HEK293 (cell line): ENCODE results near the gene PFN3.

Experiments used
- KLF9 ChIP-seq: fragments of 450-650 bp; formaldehyde crosslinking; IDR thresholded peaks from 2 replicates; pipeline ENCODE4 v1.5.1; 2016; ENCODE audit warnings: missing biosample characterization, missing genetic modification characterization, low read depth
- OSR2 ChIP-seq: fragments of 450-650 bp; formaldehyde crosslinking; IDR thresholded peaks from 2 replicates; pipeline ENCODE4 v1.5.1; 2016; ENCODE audit warnings: missing biosample characterization, missing genetic modification characterization
- SP7 ChIP-seq: fragments of 450-650 bp; formaldehyde crosslinking; IDR thresholded peaks from 2 replicates; pipeline ENCODE4 v1.5.1; 2016; ENCODE audit warnings: missing biosample characterization, missing genetic modification characterization
- ZFHX2 ChIP-seq: fragments of 450-650 bp; formaldehyde crosslinking; conservative IDR thresholded peaks from 2 replicates; pipeline ENCODE4 v1.5.1; 2016; ENCODE audit warnings: missing biosample characterization, missing genetic modification characterization
- ZFP69B ChIP-seq: fragments of 450-650 bp; formaldehyde crosslinking; IDR thresholded peaks from 2 replicates; pipeline ENCODE4 v1.5.1; 2016; ENCODE audit warnings: missing biosample characterization, missing genetic modification characterization
- ZNF140 ChIP-seq: fragments of 450-650 bp; formaldehyde crosslinking; IDR thresholded peaks from 2 replicates; pipeline ENCODE4 v1.5.1; 2016; ENCODE audit warnings: missing biosample characterization, missing genetic modification characterization
- ZNF23 ChIP-seq: fragments of 450-650 bp; formaldehyde crosslinking; IDR thresholded peaks from 2 replicates; pipeline ENCODE4 v1.5.1; 2016; ENCODE audit warnings: missing biosample characterization, missing genetic modification characterization, borderline replicate concordance
- ZNF423 ChIP-seq: fragments of 450-650 bp; formaldehyde crosslinking; IDR thresholded peaks from 2 replicates; pipeline ENCODE4 v1.5.1; 2016; ENCODE audit warnings: missing biosample characterization, missing genetic modification characterization
- ZNF426 ChIP-seq: fragments of 450-650 bp; formaldehyde crosslinking; IDR thresholded peaks from 2 replicates; pipeline ENCODE4 v1.5.1; 2017; ENCODE audit warnings: missing biosample characterization, missing genetic modification characterization, mild to moderate bottlenecking, inconsistent platforms, moderate library complexity
- ZNF521 ChIP-seq: fragments of 450-650 bp; formaldehyde crosslinking; IDR thresholded peaks from 2 replicates; pipeline ENCODE4 v1.5.1; 2017; ENCODE audit warnings: missing biosample characterization, mild to moderate bottlenecking, missing genetic modification characterization
- ZNF558 ChIP-seq: fragments of 450-650 bp; formaldehyde crosslinking; IDR thresholded peaks from 2 replicates; pipeline ENCODE4 v1.5.1; 2016; ENCODE audit warnings: missing biosample characterization, missing genetic modification characterization
- ZNF561 ChIP-seq: fragments of 450-650 bp; IDR thresholded peaks from 2 replicates; pipeline ENCODE4 v1.5.1; 2018; ENCODE audit warnings: missing biosample characterization, missing genetic modification characterization, borderline replicate concordance
- ZNF585B ChIP-seq: fragments of 450-650 bp; formaldehyde crosslinking; IDR thresholded peaks from 2 replicates; pipeline ENCODE4 v1.5.1; 2016; ENCODE audit warnings: missing biosample characterization, missing genetic modification characterization
- ZNF596 ChIP-seq: fragments of 450-650 bp; IDR thresholded peaks from 2 replicates; pipeline ENCODE4 v1.5.0; 2018; ENCODE audit warnings: missing biosample characterization, mild to moderate bottlenecking, missing genetic modification characterization, moderate library complexity
- ZNF777 ChIP-seq: fragments of 450-650 bp; formaldehyde crosslinking; IDR thresholded peaks from 2 replicates; pipeline ENCODE4 v1.5.1; 2017; ENCODE audit warnings: missing biosample characterization, missing genetic modification characterization, borderline replicate concordance
- ZNF843 ChIP-seq: fragments of 450-650 bp; formaldehyde crosslinking; IDR thresholded peaks from 2 replicates; pipeline ENCODE4 v1.5.1; 2016; ENCODE audit warnings: missing biosample characterization, missing genetic modification characterization
- TF ChIP-seq, protein P1 (sequence below): fragments of 450-650 bp; formaldehyde crosslinking; IDR thresholded peaks from 2 replicates; pipeline ENCODE4 v1.5.1; 2016; ENCODE audit warnings: missing biosample characterization, missing genetic modification characterization, borderline replicate concordance
- TF ChIP-seq, protein P2 (sequence below): fragments of 450-650 bp; formaldehyde crosslinking; conservative IDR thresholded peaks from 2 replicates; pipeline ENCODE4 v1.5.1; 2016; ENCODE audit warnings: low read depth, missing biosample characterization, missing genetic modification characterization
- TF ChIP-seq, protein P3 (sequence below): fragments of 450-650 bp; formaldehyde crosslinking; IDR thresholded peaks from 2 replicates; pipeline ENCODE4 v1.5.1; 2016; ENCODE audit warnings: missing biosample characterization, missing genetic modification characterization
- TF ChIP-seq, protein P4 (sequence below): fragments of 450-650 bp; formaldehyde crosslinking; IDR thresholded peaks from 2 replicates; pipeline ENCODE4 v1.5.1; 2016; ENCODE audit warnings: missing biosample characterization, missing genetic modification characterization, low read depth
- TF ChIP-seq, protein P5 (sequence below): fragments of 450-650 bp; formaldehyde crosslinking; IDR thresholded peaks from 2 replicates; pipeline ENCODE4 v1.5.1; 2016; ENCODE audit warnings: missing biosample characterization, missing genetic modification characterization
- TF ChIP-seq, protein P6 (sequence below): fragments of 450-650 bp; formaldehyde crosslinking; IDR thresholded peaks from 2 replicates; pipeline ENCODE4 v1.5.1; 2017; ENCODE audit warnings: missing biosample characterization, missing genetic modification characterization
- TF ChIP-seq, protein P7 (sequence below): fragments of 450-650 bp; formaldehyde crosslinking; IDR thresholded peaks from 2 replicates; pipeline ENCODE4 v1.5.1; 2016; ENCODE audit warnings: missing biosample characterization, missing genetic modification characterization

The PFN3 gene

DNA sequence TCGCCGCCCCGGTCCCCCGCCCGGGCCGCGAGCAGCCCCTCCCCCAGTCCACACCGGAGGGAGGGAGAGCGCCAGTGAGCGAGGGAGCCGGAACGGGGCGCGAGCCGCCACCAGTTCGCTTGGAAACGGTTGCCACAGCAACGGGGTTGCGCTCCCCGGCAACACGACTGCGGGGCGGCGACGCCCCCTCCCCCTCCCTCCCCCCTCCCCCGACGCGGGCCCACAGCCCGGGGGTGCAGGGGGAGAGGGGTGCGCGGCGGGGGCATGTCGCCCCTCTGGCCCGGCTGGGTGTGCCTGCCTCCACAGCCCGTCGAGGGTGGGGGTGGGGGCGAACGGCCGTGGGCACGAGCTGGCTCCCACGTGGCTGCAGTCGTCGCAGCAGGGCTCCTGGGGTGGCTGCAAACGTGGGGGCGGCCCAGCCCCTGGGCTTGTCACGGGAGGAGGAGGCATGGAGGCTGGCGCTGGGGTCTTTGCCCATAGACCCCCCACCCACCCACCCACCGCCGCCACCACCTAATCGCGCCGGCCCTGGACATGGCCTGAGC is 46.7 kb upstream of the PFN3 start (continued):
- TF ChIP-seq ZFP69B (tag by site-specific recombination) (peak; percentile 47), ZNF561 (tag by site-specific recombination) (0 out of 2 replicates have a peak, but pooled peaks have one; percentile 6), SP7 (tag by site-specific recombination) (no peak), ZNF585B (tag by site-specific recombination) (no peak), ZNF777 (tag by site-specific recombination) (peak; percentile 41; the same call in 1 of the 2 replicates), ZNF558 (tag by site-specific recombination) (no peak), ZNF596 (tag by site-specific recombination) (0 out of 2 replicates have a peak, but pooled peaks have one; percentile 3), KLF9 (tag by site-specific recombination) (peak; percentile 46; the same call in 1 of the 2 replicates), ZNF423 (tag by site-specific recombination) (no peak), ZNF843 (tag by site-specific recombination) (no peak), ZNF140 (tag by site-specific recombination) (no peak), ZFHX2 (peak; percentile 97), OSR2 (tag by site-specific recombination) (no peak), ZNF23 (tag by site-specific recombination) (no peak), ZNF521 (tag by site-specific recombination) (no peak), ZNF426 (tag by site-specific recombination) (no peak)
- TF ChIP-seq, protein P1, sequence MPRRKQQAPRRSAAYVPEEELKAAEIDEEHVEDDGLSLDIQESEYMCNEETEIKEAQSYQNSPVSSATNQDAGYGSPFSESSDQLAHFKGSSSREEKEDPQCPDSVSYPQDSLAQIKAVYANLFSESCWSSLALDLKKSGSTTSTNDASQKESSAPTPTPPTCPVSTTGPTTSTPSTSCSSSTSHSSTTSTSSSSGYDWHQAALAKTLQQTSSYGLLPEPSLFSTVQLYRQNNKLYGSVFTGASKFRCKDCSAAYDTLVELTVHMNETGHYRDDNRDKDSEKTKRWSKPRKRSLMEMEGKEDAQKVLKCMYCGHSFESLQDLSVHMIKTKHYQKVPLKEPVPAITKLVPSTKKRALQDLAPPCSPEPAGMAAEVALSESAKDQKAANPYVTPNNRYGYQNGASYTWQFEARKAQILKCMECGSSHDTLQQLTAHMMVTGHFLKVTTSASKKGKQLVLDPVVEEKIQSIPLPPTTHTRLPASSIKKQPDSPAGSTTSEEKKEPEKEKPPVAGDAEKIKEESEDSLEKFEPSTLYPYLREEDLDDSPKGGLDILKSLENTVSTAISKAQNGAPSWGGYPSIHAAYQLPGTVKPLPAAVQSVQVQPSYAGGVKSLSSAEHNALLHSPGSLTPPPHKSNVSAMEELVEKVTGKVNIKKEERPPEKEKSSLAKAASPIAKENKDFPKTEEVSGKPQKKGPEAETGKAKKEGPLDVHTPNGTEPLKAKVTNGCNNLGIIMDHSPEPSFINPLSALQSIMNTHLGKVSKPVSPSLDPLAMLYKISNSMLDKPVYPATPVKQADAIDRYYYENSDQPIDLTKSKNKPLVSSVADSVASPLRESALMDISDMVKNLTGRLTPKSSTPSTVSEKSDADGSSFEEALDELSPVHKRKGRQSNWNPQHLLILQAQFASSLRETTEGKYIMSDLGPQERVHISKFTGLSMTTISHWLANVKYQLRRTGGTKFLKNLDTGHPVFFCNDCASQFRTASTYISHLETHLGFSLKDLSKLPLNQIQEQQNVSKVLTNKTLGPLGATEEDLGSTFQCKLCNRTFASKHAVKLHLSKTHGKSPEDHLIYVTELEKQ (tag by site-specific recombination), result no peak
- TF ChIP-seq, protein P2, sequence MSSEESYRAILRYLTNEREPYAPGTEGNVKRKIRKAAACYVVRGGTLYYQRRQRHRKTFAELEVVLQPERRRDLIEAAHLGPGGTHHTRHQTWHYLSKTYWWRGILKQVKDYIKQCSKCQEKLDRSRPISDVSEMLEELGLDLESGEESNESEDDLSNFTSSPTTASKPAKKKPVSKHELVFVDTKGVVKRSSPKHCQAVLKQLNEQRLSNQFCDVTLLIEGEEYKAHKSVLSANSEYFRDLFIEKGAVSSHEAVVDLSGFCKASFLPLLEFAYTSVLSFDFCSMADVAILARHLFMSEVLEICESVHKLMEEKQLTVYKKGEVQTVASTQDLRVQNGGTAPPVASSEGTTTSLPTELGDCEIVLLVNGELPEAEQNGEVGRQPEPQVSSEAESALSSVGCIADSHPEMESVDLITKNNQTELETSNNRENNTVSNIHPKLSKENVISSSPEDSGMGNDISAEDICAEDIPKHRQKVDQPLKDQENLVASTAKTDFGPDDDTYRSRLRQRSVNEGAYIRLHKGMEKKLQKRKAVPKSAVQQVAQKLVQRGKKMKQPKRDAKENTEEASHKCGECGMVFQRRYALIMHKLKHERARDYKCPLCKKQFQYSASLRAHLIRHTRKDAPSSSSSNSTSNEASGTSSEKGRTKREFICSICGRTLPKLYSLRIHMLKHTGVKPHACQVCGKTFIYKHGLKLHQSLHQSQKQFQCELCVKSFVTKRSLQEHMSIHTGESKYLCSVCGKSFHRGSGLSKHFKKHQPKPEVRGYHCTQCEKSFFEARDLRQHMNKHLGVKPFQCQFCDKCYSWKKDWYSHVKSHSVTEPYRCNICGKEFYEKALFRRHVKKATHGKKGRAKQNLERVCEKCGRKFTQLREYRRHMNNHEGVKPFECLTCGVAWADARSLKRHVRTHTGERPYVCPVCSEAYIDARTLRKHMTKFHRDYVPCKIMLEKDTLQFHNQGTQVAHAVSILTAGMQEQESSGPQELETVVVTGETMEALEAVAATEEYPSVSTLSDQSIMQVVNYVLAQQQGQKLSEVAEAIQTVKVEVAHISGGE (tag by site-specific recombination), result no peak
- TF ChIP-seq, protein P3, sequence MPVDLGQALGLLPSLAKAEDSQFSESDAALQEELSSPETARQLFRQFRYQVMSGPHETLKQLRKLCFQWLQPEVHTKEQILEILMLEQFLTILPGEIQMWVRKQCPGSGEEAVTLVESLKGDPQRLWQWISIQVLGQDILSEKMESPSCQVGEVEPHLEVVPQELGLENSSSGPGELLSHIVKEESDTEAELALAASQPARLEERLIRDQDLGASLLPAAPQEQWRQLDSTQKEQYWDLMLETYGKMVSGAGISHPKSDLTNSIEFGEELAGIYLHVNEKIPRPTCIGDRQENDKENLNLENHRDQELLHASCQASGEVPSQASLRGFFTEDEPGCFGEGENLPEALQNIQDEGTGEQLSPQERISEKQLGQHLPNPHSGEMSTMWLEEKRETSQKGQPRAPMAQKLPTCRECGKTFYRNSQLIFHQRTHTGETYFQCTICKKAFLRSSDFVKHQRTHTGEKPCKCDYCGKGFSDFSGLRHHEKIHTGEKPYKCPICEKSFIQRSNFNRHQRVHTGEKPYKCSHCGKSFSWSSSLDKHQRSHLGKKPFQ (tag by site-specific recombination), result no peak
- TF ChIP-seq, protein P4, sequence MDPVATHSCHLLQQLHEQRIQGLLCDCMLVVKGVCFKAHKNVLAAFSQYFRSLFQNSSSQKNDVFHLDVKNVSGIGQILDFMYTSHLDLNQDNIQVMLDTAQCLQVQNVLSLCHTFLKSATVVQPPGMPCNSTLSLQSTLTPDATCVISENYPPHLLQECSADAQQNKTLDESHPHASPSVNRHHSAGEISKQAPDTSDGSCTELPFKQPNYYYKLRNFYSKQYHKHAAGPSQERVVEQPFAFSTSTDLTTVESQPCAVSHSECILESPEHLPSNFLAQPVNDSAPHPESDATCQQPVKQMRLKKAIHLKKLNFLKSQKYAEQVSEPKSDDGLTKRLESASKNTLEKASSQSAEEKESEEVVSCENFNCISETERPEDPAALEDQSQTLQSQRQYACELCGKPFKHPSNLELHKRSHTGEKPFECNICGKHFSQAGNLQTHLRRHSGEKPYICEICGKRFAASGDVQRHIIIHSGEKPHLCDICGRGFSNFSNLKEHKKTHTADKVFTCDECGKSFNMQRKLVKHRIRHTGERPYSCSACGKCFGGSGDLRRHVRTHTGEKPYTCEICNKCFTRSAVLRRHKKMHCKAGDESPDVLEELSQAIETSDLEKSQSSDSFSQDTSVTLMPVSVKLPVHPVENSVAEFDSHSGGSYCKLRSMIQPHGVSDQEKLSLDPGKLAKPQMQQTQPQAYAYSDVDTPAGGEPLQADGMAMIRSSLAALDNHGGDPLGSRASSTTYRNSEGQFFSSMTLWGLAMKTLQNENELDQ (tag by site-specific recombination), result no peak
- TF ChIP-seq, protein P5, sequence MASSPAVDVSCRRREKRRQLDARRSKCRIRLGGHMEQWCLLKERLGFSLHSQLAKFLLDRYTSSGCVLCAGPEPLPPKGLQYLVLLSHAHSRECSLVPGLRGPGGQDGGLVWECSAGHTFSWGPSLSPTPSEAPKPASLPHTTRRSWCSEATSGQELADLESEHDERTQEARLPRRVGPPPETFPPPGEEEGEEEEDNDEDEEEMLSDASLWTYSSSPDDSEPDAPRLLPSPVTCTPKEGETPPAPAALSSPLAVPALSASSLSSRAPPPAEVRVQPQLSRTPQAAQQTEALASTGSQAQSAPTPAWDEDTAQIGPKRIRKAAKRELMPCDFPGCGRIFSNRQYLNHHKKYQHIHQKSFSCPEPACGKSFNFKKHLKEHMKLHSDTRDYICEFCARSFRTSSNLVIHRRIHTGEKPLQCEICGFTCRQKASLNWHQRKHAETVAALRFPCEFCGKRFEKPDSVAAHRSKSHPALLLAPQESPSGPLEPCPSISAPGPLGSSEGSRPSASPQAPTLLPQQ (tag by site-specific recombination), result peak; percentile 79
- TF ChIP-seq, protein P6, sequence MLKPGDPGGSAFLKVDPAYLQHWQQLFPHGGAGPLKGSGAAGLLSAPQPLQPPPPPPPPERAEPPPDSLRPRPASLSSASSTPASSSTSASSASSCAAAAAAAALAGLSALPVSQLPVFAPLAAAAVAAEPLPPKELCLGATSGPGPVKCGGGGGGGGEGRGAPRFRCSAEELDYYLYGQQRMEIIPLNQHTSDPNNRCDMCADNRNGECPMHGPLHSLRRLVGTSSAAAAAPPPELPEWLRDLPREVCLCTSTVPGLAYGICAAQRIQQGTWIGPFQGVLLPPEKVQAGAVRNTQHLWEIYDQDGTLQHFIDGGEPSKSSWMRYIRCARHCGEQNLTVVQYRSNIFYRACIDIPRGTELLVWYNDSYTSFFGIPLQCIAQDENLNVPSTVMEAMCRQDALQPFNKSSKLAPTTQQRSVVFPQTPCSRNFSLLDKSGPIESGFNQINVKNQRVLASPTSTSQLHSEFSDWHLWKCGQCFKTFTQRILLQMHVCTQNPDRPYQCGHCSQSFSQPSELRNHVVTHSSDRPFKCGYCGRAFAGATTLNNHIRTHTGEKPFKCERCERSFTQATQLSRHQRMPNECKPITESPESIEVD (tag by site-specific recombination), result no peak
- TF ChIP-seq, protein P7, sequence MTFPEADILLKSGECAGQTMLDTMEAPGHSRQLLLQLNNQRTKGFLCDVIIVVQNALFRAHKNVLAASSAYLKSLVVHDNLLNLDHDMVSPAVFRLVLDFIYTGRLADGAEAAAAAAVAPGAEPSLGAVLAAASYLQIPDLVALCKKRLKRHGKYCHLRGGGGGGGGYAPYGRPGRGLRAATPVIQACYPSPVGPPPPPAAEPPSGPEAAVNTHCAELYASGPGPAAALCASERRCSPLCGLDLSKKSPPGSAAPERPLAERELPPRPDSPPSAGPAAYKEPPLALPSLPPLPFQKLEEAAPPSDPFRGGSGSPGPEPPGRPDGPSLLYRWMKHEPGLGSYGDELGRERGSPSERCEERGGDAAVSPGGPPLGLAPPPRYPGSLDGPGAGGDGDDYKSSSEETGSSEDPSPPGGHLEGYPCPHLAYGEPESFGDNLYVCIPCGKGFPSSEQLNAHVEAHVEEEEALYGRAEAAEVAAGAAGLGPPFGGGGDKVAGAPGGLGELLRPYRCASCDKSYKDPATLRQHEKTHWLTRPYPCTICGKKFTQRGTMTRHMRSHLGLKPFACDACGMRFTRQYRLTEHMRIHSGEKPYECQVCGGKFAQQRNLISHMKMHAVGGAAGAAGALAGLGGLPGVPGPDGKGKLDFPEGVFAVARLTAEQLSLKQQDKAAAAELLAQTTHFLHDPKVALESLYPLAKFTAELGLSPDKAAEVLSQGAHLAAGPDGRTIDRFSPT (tag by site-specific recombination), result no peak
